ENCODE measurements around the gene SLC48A1.
A peak's percentile ranks its signal among the peaks of the same experiment; 100 is the strongest.

Gene SLC48A1

GRCh38 chr12:47816403-47817271 lies 43.6 kb downstream of the SLC48A1 start:
- no peak for TF ChIP-seq CTCF (conservative IDR thresholded peaks at IDR 0.05; ENCODE audit: low read depth, low read length)
- DNase-seq (ENCODE audit: low read depth) = no peak
- peak overlapping the region; percentile 78 for H3K4me3 ChIP-seq (ENCODE audit: low read length)

GRCh38 chr12:47817272-47818006 lies 44.4 kb downstream of the SLC48A1 start:
- peak; percentile 40 for TF ChIP-seq CTCF (conservative IDR thresholded peaks at IDR 0.05; ENCODE audit: low read depth, low read length)
- no peak for DNase-seq (ENCODE audit: low read depth)
- peak overlapping the region; percentile 78 for H3K4me3 ChIP-seq (ENCODE audit: low read length)

- peak; percentile 20 for TF ChIP-seq CTCF (conservative IDR thresholded peaks at IDR 0.05; ENCODE audit: low read depth, low read length)
Measured at GRCh38 chr12:47818007-47818376, 45.0 kb downstream of the SLC48A1 start.

GRCh38 chr12:47818467-47819137 lies 45.6 kb downstream of the SLC48A1 start:
- peak overlapping the region; percentile 78 for H3K4me3 ChIP-seq (ENCODE audit: low read length)
- no peak for TF ChIP-seq CTCF (conservative IDR thresholded peaks at IDR 0.05; ENCODE audit: low read depth, low read length)
- DNase-seq (ENCODE audit: low read depth) = no peak

More at GRCh38 chr12:47818007-47818376, 45.0 kb downstream of the SLC48A1 start:
- DNase-seq (ENCODE audit: low read depth) = no peak
- H3K4me3 ChIP-seq (ENCODE audit: low read length) = peak overlapping the region; percentile 78

GRCh38 chr12:47819138-47819895 lies 46.3 kb downstream of the SLC48A1 start:
- peak overlapping the region; percentile 78 for H3K4me3 ChIP-seq (ENCODE audit: low read length)
- peak; percentile 41 for TF ChIP-seq CTCF (conservative IDR thresholded peaks at IDR 0.05; ENCODE audit: low read depth, low read length)
- no peak for DNase-seq (ENCODE audit: low read depth)

GRCh38 chr12:47819896-47820630 lies 47.0 kb downstream of the SLC48A1 start, which contains the start of gene HDAC7:
Gene HDAC7, minus strand, starts transcription at chr12:47819903. Its CDS starts 118 bp downstream, at chr12:47819785.
- TF ChIP-seq CTCF (conservative IDR thresholded peaks at IDR 0.05; ENCODE audit: low read depth, low read length) = no peak
- no peak for DNase-seq (ENCODE audit: low read depth)
- H3K4me3 ChIP-seq (ENCODE audit: low read length) = peak within 1 kb of the TSS; percentile 78

Data from retinal pigment epithelial cell (primary cell).